ENCODE results near the gene ARFIP2.

The ARFIP2 gene

GRCh38 chr11:6456361-6457073, 24.6 kb downstream of the ARFIP2 start:
- no peak overlapping the region for H3K9ac ChIP-seq (ENCODE audit: low read length)
- DNase-seq = no peak
- TF ChIP-seq EZH2 (optimal IDR thresholded peaks at IDR 0.05; ENCODE audit: low read depth, low read length) = no peak
- TF ChIP-seq CTCF (IDR thresholded peaks at IDR 0.05; ENCODE audit: low read length) = no peak
- TF ChIP-seq EZH2phosphoT487 (IDR thresholded peaks at IDR 0.05; ENCODE audit: low read length) = no peak
- H4K20me1 ChIP-seq (ENCODE audit: insufficient read depth, low read length) = no peaks in the 10 kb centered on the region
- H3F3A ChIP-seq (ENCODE audit: insufficient read depth, low read length) = no peaks in the 10 kb centered on the region
- 0 out of 2 replicates have a peak, but pooled peaks cover 5% of the 10 kb centered on the region for H3K4me1 ChIP-seq (ENCODE audit: low read length)
- H3K27ac ChIP-seq (ENCODE audit: low read length) = no peak overlapping the region
- no peak overlapping the region for H2AFZ ChIP-seq (ENCODE audit: low read length)
- H3K9me3 ChIP-seq (replicated peaks; ENCODE audit: insufficient read depth, low read length) = no peaks in the 10 kb centered on the region
- no peaks in the 10 kb centered on the region for H3K27me3 ChIP-seq (replicated peaks; ENCODE audit: insufficient read depth, low read length)
- no peak overlapping the region for H3K4me3 ChIP-seq (ENCODE audit: low read length)
- H3K9me2 ChIP-seq (replicated peaks; ENCODE audit: insufficient read depth, low read length) = no peaks in the 10 kb centered on the region
- no peaks in the 10 kb centered on the region for H3K36me3 ChIP-seq (replicated peaks; ENCODE audit: insufficient read depth, low read length)
- H3K79me2 ChIP-seq (ENCODE audit: low read length) = no peaks in the 10 kb centered on the region
- no peak overlapping the region for H3K4me2 ChIP-seq (ENCODE audit: low read depth, low read length)

GRCh38 chr11:6455070-6455469, 26.1 kb downstream of the ARFIP2 start:
- H3K36me3 ChIP-seq (replicated peaks; ENCODE audit: insufficient read depth, low read length) = no peaks in the 10 kb centered on the region
- H3K27me3 ChIP-seq (replicated peaks; ENCODE audit: insufficient read depth, low read length) = no peaks in the 10 kb centered on the region
- no peaks in the 10 kb centered on the region for H3K9me2 ChIP-seq (replicated peaks; ENCODE audit: insufficient read depth, low read length)
- H3F3A ChIP-seq (ENCODE audit: insufficient read depth, low read length) = no peaks in the 10 kb centered on the region
- H3K9ac ChIP-seq (ENCODE audit: low read length) = no peak overlapping the region
- no peak overlapping the region for H3K4me3 ChIP-seq (ENCODE audit: low read length)
- H3K4me2 ChIP-seq (ENCODE audit: low read depth, low read length) = no peak overlapping the region
- TF ChIP-seq EZH2phosphoT487 (IDR thresholded peaks at IDR 0.05; ENCODE audit: low read length) (no peak), CTCF (IDR thresholded peaks at IDR 0.05; ENCODE audit: low read length) (no peak), EZH2 (optimal IDR thresholded peaks at IDR 0.05; ENCODE audit: low read depth, low read length) (no peak)
- no peak overlapping the region for H2AFZ ChIP-seq (ENCODE audit: low read length)
- DNase-seq = no peak
- no peaks in the 10 kb centered on the region for H4K20me1 ChIP-seq (ENCODE audit: insufficient read depth, low read length)
- no peaks in the 10 kb centered on the region for H3K9me3 ChIP-seq (replicated peaks; ENCODE audit: insufficient read depth, low read length)
- H3K4me1 ChIP-seq (ENCODE audit: low read length) = 0 out of 2 replicates have a peak, but pooled peaks cover 5% of the 10 kb centered on the region
- H3K79me2 ChIP-seq (ENCODE audit: low read length) = no peaks in the 10 kb centered on the region
- H3K27ac ChIP-seq (ENCODE audit: low read length) = no peak overlapping the region

GRCh38 chr11:6453152-6453551, 28.0 kb downstream of the ARFIP2 start:
- Histone ChIP-seq H3K9ac (ENCODE audit: low read length) (no peak overlapping the region), H3K9me2 (replicated peaks; ENCODE audit: insufficient read depth, low read length) (no peaks in the 10 kb centered on the region), H3K27ac (ENCODE audit: low read length) (no peak overlapping the region), H3K4me2 (ENCODE audit: low read depth, low read length) (no peak overlapping the region), H2AFZ (ENCODE audit: low read length) (no peak overlapping the region), H3K36me3 (replicated peaks; ENCODE audit: insufficient read depth, low read length) (no peaks in the 10 kb centered on the region), H3K4me3 (ENCODE audit: low read length) (no peak overlapping the region), H3K9me3 (replicated peaks; ENCODE audit: insufficient read depth, low read length) (no peaks in the 10 kb centered on the region), H3K79me2 (ENCODE audit: low read length) (no peaks in the 10 kb centered on the region), H3K27me3 (replicated peaks; ENCODE audit: insufficient read depth, low read length) (no peaks in the 10 kb centered on the region), H3K4me1 (ENCODE audit: low read length) (0 out of 2 replicates have a peak, but pooled peaks cover 5% of the 10 kb centered on the region), H4K20me1 (ENCODE audit: insufficient read depth, low read length) (no peaks in the 10 kb centered on the region), H3F3A (ENCODE audit: insufficient read depth, low read length) (no peaks in the 10 kb centered on the region)
- no peak for TF ChIP-seq EZH2phosphoT487 (IDR thresholded peaks at IDR 0.05; ENCODE audit: low read length)
- no peak for TF ChIP-seq EZH2 (optimal IDR thresholded peaks at IDR 0.05; ENCODE audit: low read depth, low read length)
- TF ChIP-seq CTCF (IDR thresholded peaks at IDR 0.05; ENCODE audit: low read length) = no peak
- no peak for DNase-seq

All from MM.1S (cell line).